Natural killer cell (primary cell): Measurements from ENCODE around the gene KIAA0753. TPM values are rescaled to one million over a fixed set of nuclear protein-coding genes. Genes with fewer than 3 reads are reported as not detected.

Experiments used
- ATAC-seq, 3 donors: fragments of 150-1000 bp in 2 of 3; fragments of 200-7000 bp in 1 of 3; cut with Tn5 transposase; 1 replicate in 1 of 3; 2 replicates in 2 of 3; pipeline ENCODE4 v1.10.0; 2021; ENCODE audit warnings: mild to moderate bottlenecking in 2 of 3, moderate library complexity in 2 of 3
- DNase-seq, 2 donors: peaks; one replicate each; pipeline versions ENCODE4 v3.0.0 to v3.0.0-alpha.2; 2013 to 2021; ENCODE audit warnings: mixed read lengths in 1 of 2
- H3K27ac ChIP-seq: one replicate; pipeline ENCODE4 v1.5.1; 2013; ENCODE audit warnings: mild to moderate bottlenecking, low read length
- H3K27me3 ChIP-seq: one replicate; pipeline ENCODE4 v1.6.1; 2013; ENCODE audit warnings: low read length; ENCODE audit not compliant: control insufficient read depth, insufficient read depth
- H3K36me3 ChIP-seq: one replicate; pipeline ENCODE4 v1.6.1; 2013; ENCODE audit warnings: low read length; ENCODE audit not compliant: control insufficient read depth, insufficient read depth
- H3K4me1 ChIP-seq: one replicate; pipeline ENCODE4 v1.6.1; 2013; ENCODE audit warnings: low read length; ENCODE audit not compliant: control insufficient read depth, insufficient read depth
- H3K4me3 ChIP-seq: one replicate; pipeline ENCODE4 v1.5.1; 2013; ENCODE audit warnings: low read length
- H3K9me3 ChIP-seq: one replicate; pipeline ENCODE4 v1.6.1; 2013; ENCODE audit warnings: low read length; ENCODE audit not compliant: control insufficient read depth, insufficient read depth
- H3K27ac Mint-ChIP-seq, 2 donors: one replicate each; pipeline ENCODE4 v1.8.0; 2022; ENCODE audit warnings: mild to moderate bottlenecking in 2 of 2, mixed read lengths in 2 of 2, moderate library complexity in 1 of 2
- H3K27me3 Mint-ChIP-seq, 2 donors: one replicate each; pipeline ENCODE4 v1.8.0; 2022; ENCODE audit warnings: low read depth in 2 of 2, mixed read lengths in 2 of 2
- H3K36me3 Mint-ChIP-seq: one replicate; pipeline ENCODE4 v1.8.0; 2022; ENCODE audit warnings: mixed read lengths
- H3K4me1 Mint-ChIP-seq, 2 donors: one replicate each; pipeline ENCODE4 v1.8.0; 2022; ENCODE audit warnings: mixed read lengths in 2 of 2
- H3K4me3 Mint-ChIP-seq: one replicate; pipeline ENCODE4 v1.8.0; 2022; ENCODE audit warnings: mild to moderate bottlenecking, moderate library complexity, mixed read lengths
- H3K9me3 Mint-ChIP-seq, 2 donors: one replicate each; pipeline ENCODE4 v1.8.0; 2022; ENCODE audit warnings: mixed read lengths in 2 of 2
- CTCF ChIP-seq: fragments of 200-600 bp; IDR thresholded peaks from one replicate; pipeline ENCODE4 v1.8.0; 2022; ENCODE audit warnings: antibody characterized with exemption
- whole genome bisulfite sequencing: methylation state at CpG from one replicate; pipeline ENCODE4 v1.1.7; 2013; ENCODE audit warnings: missing lambda C conversion rate; ENCODE audit not compliant: insufficient coverage; 5-methylcytosine and 5-hydroxymethylcytosine counted together
- intact Hi-C: fragments of 100-400 bp; cut with micrococcal nuclease; formaldehyde crosslinking; loops from one replicate; pipeline ENCODE4 v1.14.2; 2022
- total RNA-seq, 4 donors: library from RNA; stranded (reverse); fragments of 120-200 nt in 1 of 4; gene quantifications; one replicate each; pipeline versions ENCODE4 v1.2.3 to v1.2.4, GENCODE V29; 2013 to 2022

KIAA0753 gene
- total RNA-seq, 3 donors from 2014 or later (not counting 1 experiment from before 2014, with no cell fraction given) = 13.4 to 17.2 (median 15.4) TPM

- Histone ChIP-seq H3K9me3 (no peaks in the 10 kb centered on the region), H3K36me3 (no peaks in the 10 kb centered on the region), H3K27me3 (no peaks in the 10 kb centered on the region), H3K27ac (no peak overlapping the region), H3K4me3 (no peak overlapping the region), H3K4me1 (no peaks in the 10 kb centered on the region)
- DNase-seq (no peak), ATAC-seq (no peak)
- no peak overlapping the region for H3K4me3 Mint-ChIP-seq
- no peak for TF ChIP-seq CTCF
- peaks cover 0 to 4% of the 10 kb centered on the region in 2 donors for H3K27me3 Mint-ChIP-seq
- H3K36me3 Mint-ChIP-seq = no peaks in the 10 kb centered on the region
- H3K4me1 Mint-ChIP-seq = no peaks in the 10 kb centered on the region
- 82% methylated on average over 3 of the region's 3 CpGs for WGBS
- H3K27ac Mint-ChIP-seq = no peak overlapping the region
- H3K9me3 Mint-ChIP-seq = no peaks in the 10 kb centered on the region
- intact Hi-C loops = no loop called here
Observed at GRCh38 chr17:6539871-6540270, 100.6 kb downstream of the KIAA0753 start.

GRCh38 chr17:6536566-6537065 is 103.9 kb downstream of the KIAA0753 start:
- DNase-seq (no peak), ATAC-seq (no peak)
- Histone ChIP-seq H3K27ac (no peak overlapping the region), H3K36me3 (no peaks in the 10 kb centered on the region), H3K9me3 (no peaks in the 10 kb centered on the region), H3K4me1 (no peaks in the 10 kb centered on the region), H3K27me3 (no peaks in the 10 kb centered on the region), H3K4me3 (no peak overlapping the region)
- no peaks in the 10 kb centered on the region for H3K36me3 Mint-ChIP-seq
- no peak overlapping the region for H3K4me3 Mint-ChIP-seq
- no peak for TF ChIP-seq CTCF
- peaks cover 0 to 4% of the 10 kb centered on the region in 2 donors for H3K27me3 Mint-ChIP-seq
- WGBS = 89% methylated on average over 10 of the region's 10 CpGs
- no peaks in the 10 kb centered on the region for H3K9me3 Mint-ChIP-seq
- intact Hi-C loops = no loop called here
- no peak overlapping the region for H3K27ac Mint-ChIP-seq
- H3K4me1 Mint-ChIP-seq = no peaks in the 10 kb centered on the region

- TF ChIP-seq CTCF = no peak
- no peak overlapping the region for H3K27ac Mint-ChIP-seq
Observed at GRCh38 chr17:6536053-6536452, 104.5 kb downstream of the KIAA0753 start.

GRCh38 chr17:6534846-6535514 is 105.5 kb downstream of the KIAA0753 start:
- intact Hi-C loops = no loop called here
- DNase-seq = no peak
- 79% methylated on average over 3 of the region's 3 CpGs for WGBS
- TF ChIP-seq CTCF = no peak
- Mint-ChIP-seq H3K27ac (no peak overlapping the region), H3K4me3 (no peak overlapping the region), H3K27me3 (peaks cover 0 to 3% of the 10 kb centered on the region in 2 donors), H3K4me1 (no peaks in the 10 kb centered on the region), H3K36me3 (no peaks in the 10 kb centered on the region), H3K9me3 (no peaks in the 10 kb centered on the region)
- ATAC-seq = no peak
- Histone ChIP-seq H3K27me3 (no peaks in the 10 kb centered on the region), H3K9me3 (no peaks in the 10 kb centered on the region), H3K4me1 (no peaks in the 10 kb centered on the region), H3K4me3 (no peak overlapping the region), H3K36me3 (no peaks in the 10 kb centered on the region), H3K27ac (no peak overlapping the region)

More at GRCh38 chr17:6536053-6536452, 104.5 kb downstream of the KIAA0753 start:
- Mint-ChIP-seq H3K27me3 (peaks cover 0 to 4% of the 10 kb centered on the region in 2 donors), H3K4me3 (no peak overlapping the region), H3K4me1 (no peaks in the 10 kb centered on the region), H3K9me3 (no peaks in the 10 kb centered on the region), H3K36me3 (no peaks in the 10 kb centered on the region)
- Histone ChIP-seq H3K4me1 (no peaks in the 10 kb centered on the region), H3K36me3 (no peaks in the 10 kb centered on the region), H3K4me3 (no peak overlapping the region), H3K27ac (no peak overlapping the region), H3K27me3 (no peaks in the 10 kb centered on the region), H3K9me3 (no peaks in the 10 kb centered on the region)
- intact Hi-C loops = no loop called here
- DNase-seq = no peak
- no peak for ATAC-seq
- WGBS = 93% methylated on average over 10 of the region's 10 CpGs
